M059J (cell line): ENCODE results near the gene CIDEB. TPM values are rescaled to one million over a fixed set of nuclear protein-coding genes. Genes with fewer than 3 reads are reported as not detected.

ENCODE experiments used
- DNase-seq: peaks from one replicate; pipeline ENCODE4 v3.0.0-alpha.2; 2012; ENCODE audit warnings: low read depth
- total RNA-seq: library from RNA; depleted of rRNA; stranded (reverse); fragments of >200 nt; shearing (Covaris generic); gene quantifications from 2 replicates; pipeline ENCODE4 v1.2.3, GENCODE V29; 2014

Gene CIDEB
- total RNA-seq, 1 experiment from 2014 or later = not detected

DNA sequence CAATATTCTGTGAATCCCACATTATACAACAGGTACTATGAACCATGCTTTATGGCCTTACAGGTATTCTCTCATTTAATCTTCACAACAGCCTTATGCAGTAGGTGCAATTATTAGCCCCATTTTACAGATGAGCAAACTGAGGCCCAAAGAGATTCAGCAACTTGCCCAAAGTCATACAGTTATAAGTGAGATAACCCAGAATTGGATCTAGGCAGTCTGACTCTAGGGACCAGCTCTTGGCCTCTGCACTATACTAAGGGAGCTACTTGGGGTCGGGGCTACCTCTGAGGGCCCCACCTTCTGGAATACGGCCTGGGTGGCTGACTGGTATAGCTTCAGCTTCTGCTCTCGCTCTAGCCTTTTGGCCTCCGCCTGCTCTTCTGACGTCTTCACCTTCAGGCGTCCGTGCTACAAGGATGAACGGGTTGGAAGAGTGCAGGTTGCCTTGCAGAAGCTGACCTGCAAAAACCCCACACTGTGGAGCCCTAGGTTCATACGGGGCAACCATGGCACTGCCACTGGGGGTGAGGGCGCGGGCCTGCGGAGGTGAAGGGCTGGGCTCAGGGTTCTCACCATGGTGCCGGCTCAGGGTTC lies 37.1 kb downstream of the CIDEB start:
- no peak for DNase-seq

DNA sequence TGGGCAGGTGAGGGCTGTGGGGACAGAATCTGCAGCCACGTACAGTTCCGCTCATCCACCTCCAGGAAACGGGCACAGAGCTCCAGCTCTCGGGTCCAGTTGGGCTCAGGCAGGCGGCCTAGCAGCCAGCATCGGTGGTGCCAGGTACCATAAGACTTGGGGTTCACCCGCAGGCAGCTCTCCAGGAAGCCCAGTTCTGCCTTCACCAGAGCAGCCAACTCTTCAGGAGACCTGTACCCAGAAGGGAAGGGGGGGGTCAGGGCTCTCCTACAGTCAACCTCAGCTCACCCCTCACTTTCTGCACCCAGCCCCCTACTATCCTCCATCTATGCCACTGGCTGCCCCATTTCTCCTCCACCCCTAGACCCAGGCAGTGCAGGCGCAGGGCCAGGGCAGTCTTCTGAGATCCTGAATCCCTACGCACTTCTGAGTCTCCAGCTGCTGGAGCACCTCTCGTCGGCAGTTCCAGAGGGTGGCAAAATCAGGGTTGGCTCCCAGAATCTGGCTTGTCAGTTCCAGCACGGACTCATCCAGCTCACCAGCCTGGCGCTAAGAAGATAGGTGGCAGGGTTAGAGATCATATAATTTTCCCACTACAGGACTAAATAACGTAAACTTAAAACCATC lies 37.8 kb downstream of the CIDEB start:
- DNase-seq = no peak

DNA sequence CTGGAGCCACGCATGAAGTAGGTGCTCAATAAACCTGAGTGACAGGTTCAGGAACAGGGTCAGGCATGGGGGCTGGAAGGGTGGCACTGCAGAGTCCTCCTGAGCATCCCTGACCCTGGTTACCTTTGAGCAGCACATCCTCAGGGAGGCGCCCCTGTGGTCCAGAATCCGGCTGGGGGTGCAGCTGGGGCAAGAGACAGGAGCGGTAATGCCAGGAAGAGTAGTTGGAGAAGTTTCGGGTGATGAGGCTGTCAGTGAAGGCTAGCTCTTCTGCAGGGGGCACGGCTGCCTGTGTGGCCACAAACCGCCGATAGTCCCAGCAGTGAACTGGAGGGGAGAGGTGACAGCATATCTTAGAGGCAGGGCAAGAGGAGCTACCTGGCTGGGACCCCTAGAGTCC lies 38.4 kb downstream of the CIDEB start:
- DNase-seq = no peak

DNA sequence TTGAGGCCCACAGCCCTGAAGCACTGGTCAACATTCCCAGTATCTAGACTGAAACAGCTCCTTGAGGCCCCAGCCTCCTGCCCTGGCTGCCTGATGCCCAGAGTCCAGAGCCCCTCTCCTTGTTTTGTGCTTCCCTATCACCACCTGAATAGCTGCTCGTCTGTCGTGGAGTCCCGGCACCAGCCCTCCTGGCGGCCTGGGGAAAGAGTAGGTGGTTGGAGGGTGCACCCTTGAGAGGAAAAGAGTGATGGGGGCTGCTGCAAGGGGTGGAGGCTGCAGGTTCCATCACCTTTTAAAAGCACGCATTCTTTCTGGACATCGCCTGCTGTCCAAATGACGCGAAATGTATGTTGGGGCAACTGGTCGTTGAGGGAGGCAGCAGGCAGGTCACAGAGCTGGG lies 39.6 kb downstream of the CIDEB start:
- no peak for DNase-seq

DNA sequence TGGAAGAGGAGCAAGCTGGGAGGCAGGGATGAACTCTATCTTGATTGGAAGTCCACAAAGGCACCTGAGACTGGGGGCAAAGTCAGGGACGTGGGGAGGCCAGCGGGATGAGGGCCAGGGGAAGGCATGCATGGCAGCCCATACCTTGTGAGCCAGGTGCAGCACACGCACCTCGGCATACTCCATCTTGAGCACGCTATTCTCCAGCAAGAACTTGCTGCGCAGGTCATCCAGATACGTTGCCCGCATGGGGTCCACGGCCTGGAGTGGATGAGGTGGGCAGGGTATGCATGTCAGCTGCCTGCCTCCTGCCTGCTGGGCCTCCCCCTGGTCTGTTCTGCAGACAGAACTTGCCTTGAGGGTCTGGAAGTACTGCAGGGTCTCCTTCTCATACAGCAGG lies 40.3 kb downstream of the CIDEB start:
- DNase-seq = no peak

DNA sequence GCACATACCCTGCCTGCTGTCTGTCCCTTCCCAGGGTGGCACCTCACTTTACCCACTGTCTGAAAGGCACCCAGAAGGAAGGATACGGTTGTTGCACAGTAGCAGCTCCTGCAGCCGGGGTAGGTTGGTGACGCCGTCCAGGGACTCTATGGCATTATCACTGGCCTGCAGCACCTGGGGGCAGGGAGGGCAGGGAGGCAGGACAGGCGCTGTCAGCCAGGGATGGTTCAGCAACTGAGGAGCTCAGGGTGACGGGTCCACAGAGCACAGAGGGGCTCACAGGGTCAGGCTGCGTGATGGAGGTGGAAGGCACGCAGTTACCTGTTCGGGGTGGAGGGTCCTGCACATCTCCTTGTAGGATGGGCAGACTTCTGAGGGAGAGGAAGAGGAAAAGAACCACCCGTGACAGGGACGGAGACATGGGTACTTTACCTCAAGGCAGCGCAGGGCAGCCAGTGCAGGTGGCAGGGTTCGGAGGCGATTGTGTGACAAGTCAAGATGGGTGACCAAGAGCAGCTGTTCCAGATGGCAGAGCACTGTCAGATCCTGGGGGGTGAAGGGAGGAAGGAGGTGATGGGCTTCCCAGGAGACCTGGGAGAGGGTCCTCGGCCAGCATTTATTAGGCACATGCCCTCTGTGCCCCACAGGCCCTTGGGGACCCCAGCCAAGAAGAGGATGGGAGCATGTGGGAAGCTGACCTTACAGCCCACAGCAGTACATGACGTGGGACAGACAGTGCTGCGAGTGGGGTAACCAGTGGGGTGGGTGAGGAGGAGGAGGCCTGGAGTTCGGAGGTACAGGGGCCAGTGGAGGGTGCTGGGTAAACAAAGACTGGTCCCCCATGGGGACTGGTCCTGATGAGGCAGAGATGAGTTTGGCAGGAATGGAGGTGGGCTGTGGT lies 41.2 kb downstream of the CIDEB start:
- DNase-seq = no peak

DNA sequence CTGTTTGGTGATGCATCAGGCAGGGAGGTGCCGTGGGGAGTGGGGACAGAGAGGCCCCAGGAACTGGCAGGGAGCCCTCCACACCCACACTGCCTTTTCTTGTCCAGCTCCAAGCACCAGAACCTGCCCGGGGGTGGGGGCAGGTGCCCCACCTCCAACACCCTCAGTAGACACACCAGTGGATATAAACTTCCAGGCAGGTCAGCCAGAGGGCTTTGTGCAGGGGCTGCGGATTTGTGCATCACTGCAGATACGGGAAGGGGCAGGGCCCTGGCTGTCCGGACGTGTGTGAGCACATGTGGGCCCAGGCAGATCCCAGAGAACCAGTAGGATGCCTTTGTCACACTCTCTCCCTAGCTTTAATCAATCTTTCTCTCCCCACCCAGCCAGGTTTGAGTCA lies 43.5 kb downstream of the CIDEB start:
- no peak for DNase-seq

DNA sequence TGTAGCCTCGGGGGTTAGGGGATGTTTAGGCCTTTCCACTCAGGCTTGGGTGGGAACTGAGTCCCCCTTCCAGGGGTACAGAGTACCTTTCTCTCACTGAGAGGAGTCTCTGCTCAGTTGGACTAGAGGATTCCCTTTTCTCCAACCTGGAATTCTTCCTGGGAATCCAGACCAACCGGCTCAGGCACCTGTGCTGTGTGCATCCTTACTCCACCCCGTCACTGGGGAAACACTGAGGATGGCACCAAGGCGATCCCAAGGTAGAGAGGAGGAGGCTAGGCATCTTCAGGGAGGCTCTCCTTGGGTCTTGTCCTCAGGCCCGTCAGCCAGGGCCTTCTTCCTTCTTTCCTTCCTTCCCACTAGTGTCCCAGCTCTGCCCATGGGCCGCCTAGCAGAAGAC lies 43.9 kb downstream of the CIDEB start:
- no peak for DNase-seq

DNA sequence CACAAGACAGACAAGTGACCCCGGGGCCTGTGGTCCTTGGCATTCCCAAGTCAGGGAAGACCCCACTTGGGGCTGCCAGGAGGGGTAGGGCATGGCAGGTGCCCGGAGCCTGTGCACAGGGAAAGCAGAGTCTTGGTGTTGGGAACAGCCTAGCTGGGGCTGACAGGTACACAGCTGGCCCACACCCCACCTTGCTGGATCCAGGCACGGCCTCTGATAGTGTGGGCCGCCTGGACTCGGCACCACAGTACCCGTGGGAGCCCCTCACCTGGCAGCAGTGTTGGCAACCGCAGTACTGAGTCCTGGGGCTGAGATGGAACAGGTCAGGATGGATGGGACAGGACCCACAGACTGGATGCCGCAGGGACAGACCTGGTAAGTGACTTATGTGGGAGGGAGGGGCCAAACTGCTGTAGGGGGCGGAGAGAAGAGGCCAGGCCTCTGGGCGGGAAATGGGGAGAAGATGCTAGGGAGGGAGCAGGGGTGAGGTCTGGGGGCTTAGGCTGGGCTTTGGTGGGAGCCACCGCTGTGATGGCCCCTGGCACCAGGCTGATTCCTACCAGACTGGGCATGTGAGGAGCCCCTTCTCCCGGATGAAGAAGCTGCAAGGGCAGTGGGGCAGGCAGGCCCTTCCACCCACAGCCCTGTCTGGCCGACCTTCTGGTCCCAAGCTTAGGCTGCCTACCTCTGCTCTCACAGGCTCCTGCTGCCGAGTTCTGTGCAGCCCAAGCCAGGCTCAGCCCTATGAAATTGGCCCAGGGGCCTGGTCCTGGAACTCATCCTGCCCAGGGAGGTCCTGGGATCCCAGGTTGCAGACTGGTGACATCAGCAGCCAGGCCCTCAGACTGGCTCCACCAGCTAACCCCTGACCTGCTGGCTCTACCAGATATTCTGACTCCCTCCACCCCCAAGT lies 44.7 kb downstream of the CIDEB start, which contains the start of gene TGM1:
Gene TGM1, minus strand, starts transcription at position 357 of the 913 bp plus-strand sequence. CDS start 825 bp downstream, outside the sequence.
- DNase-seq = no peak

DNA sequence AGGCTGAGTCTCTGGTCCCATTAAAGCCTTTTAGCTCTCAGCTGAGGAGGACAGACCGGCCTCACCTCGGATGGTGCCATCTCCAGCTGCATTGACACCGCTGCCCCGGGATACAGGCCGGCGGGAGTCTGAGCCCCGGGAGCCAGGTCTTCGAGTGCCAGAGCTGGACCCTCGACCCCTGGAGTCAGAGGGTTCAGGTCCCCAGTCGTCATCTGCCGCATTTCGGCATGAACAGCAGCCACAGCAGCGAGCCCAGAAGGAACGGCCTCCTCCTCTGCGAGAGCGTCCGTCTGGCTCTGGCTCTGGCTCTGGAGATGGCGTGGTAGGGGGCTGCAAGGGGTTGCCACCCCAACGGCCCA lies 45.8 kb downstream of the CIDEB start:
- no peak for DNase-seq

DNA sequence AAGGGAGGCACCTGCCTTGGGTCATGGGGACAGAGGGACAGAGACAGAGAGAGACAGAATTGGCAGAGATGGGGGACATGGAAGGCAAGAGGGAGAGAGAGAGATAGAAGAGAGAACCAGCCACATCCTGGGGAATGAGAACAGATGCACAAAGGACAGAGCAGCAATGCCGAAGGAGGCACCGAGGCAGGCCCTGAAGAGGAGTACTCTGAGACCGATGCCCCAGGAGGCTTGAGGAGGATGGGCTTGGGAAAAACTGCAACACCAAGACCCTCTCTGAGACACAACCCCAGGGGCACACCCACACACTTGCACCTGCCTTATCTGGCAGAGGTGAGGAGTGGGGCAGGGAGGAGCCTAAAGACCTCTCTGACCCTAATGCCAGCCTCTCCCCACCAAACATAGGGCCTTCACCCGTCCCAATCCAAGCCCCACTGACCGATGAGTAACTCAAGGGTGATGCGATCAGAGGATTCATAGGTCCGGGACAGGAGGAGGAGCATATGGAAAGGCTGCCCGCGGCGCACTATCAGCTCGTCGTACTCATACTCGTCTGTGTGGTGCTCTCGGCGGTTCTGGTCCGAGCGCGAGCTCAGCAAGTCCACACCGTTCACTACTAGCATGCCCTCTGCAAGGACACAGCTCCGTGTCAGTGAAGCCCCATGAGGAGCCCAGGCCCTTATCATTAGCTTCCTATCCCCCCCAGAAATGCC lies 46.4 kb downstream of the CIDEB start:
- no peak for DNase-seq

DNA sequence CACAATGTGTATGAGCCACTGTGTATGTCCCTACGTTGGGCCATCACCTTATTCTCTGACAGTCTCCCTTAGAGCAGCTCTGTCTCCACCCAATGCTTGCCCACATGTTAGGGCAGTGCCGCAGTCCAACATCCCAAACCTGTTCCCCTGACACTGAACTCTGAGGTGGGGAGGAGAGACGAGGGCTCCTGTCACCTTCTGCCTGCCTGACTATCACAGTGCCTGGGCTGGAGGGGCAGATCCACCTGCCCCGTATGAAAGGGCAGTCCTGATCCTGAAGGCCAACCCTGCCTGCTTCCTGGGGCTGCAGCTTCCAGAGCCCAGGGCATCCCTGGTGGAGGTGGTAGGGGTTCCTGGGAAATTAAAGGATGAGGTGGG lies 47.0 kb downstream of the CIDEB start:
- no peak for DNase-seq

DNA sequence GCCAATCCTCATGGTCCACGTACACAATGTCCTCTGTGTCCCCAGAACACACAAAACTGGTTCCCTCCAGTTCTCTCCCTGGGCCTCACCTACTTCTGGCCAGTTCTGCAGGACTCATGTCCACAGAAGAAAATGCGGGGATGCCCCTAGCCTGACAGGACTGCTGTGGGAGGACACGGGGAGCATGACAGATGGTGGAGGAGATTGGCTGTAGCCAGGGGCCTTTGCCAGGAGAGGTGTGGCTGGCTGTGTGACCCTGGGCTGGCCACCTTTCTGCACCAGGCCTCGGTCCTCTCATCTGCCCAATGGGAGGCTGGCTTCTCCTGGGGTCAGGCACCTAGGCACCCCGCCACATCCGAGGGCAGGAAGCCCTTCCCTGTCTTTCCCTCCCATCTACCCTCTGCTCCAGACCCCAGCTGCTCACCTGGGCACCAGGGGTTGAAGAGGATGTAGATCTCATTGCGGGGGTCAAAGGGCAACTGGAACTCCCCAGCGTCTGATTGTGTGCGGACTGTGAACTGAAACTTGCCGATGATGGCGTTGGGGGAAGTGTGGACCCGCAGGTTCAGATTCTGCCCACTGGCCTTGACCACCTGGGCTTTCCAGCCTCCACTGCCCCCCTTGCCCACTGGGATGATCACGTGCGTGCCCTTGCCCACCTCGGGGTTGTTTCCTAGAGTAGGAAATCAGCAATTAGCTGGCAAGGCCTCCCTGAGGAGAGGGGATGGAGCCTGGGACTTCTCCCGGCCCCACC lies 47.6 kb downstream of the CIDEB start:
- no peak for DNase-seq

DNA sequence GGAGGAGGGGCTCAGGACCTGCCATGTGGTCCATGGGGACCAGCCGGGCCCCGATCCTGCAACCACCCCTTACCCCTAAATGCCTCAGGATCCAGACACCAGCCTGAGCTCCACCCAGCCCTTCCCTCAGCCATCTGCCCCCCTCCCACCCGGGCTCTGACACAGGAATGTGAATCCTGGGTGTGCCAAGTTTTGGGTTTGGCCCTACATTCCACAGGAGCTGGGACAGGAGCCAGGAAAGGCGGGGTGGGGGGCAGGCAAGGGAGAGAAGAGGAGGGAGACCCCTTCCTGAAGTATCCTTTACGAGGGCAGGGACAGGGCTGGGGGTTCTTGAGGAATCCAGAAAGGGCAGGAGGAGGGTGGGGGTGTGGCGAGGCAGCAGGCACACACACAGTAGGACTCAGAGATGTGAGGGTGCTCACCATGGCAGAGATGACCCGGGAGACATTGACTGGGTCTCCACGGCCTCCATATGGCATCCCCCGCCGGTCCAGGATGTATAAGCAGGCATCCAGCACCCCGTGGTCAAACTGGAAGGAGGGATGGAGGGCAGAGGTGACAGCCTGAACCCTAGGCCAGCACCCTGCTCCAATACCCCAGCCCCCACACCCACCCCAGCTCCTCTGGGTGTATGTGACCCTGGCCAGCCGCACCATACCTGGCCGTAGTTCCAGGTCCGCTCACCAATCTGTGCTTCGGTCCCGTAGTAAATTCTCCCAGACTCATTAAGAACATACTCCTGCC lies 48.3 kb downstream of the CIDEB start:
- peak; percentile 25 for DNase-seq

DNA sequence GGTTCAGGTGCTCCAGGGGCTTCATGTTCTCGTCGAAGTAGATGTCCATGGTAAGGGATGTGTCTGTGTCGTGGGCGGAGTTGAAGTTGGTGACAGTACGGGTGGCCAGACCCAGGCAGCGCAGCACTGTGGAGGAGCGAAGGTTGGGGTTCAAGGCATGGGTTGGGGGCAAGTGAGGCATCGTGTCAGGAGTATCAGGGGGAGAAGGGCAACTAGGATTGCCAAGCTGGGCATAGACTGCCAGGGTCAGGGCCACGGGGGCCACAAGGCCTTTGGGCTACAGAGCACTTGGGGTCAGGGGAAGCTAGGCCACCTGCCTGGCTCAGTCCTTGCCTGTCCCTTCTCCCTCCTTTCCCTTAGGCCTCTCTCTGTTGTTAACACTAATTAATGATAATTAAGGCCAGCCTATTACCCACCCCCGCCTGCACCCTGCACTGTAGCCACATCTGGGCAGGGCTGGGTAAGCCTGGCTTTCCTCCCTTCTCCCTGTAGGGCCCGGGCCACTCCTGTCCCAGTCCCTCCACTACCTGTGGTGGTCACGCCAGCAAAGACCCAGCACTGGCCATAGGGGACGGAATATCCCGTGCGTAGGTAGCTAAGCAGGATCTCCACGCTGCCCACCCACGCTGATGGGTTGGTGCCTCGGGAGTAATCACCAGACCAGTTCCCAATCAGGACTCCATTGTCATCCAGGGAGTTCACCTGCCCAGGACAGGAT lies 49.1 kb downstream of the CIDEB start:
- no peak for DNase-seq

DNA sequence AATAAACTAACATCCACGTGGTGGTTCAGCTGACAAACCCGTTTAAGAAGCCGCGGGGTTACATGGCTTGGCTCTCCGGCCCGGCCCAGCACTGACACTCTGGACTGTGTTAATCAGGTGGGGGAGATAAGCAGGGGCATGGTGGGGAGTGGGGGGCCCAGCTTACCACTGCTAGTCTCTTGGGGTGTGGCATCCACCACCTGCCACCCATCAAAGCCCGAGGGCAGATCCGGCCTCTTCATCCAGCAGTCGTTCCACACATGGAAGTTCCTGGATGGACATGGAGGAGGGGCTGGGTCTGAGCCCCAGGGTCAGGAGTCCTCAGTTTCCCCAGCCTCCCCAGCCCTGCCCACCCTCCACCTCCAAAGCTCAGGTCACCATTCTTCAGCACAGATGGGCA lies 49.7 kb downstream of the CIDEB start:
- no peak for DNase-seq

DNA sequence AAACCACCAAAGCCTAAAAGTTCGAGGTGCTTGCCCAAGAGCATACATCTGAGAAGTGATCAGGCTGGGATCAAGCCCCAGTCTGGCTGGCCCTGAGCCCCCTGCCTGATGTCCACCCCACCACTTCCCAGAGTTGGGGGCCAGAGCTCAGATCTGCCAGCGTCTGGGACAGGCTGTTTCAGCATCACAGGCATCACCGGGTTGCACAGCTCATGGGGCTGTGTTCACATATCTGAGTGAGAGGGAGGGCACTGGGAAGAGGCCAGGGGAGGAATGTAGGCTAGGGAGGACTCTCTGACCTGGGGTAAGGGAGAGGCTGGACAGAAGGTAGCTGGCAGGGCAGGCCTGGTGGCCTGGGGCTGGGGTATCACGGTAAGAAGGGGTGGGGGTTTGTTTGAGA lies 50.8 kb downstream of the CIDEB start:
- no peak for DNase-seq

DNA sequence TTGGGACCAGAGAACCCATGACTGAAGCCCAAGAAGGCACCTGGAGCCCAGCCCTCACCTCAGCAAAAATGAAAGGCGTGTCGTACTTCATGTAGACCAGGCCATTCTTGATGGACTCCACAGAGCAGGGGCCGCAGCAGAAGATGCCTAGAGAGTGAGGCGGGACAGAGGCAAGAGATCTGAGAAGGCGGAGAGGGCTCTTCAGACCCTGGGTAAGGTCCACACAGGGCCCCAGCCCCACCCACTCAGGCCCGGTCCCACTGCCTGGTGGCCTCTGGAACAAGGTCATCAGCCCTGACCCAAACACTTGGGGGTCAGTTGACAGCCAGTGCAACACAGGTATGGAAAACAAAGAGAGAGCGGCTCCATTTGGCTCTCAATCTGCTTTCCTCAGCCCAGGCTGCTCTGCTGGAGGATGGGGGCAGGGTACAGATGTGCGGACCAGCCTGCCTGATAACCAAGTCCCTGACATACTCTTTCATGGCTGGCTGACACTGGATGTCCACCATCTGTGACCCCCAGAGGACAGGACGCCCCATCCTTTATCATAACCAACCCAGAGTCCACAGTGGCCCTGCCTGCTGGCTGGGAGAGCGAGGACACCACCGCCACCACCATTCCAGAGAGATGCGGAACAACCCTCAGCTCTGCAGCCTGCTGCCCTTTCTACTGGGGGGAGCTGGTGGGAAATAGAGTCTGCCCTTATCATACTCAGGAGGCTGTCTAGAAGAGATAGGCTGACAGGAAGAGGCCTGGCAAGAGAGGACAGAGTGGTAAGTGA lies 51.7 kb downstream of the CIDEB start:
- DNase-seq = no peak
